HFFc6 (cell line): ENCODE measurements around the gene ZDHHC3. TPM values are rescaled to one million over a fixed set of nuclear protein-coding genes. Genes with fewer than 3 reads are reported as not detected.

Experiments
- DNase-seq: peaks from one replicate; pipeline ENCODE4 v3.0.0-alpha.2; 2018
- H3K27ac Mint-ChIP-seq: 2 replicates; pipeline ENCODE4 v1.8.0; 2020; ENCODE audit warnings: mild to moderate bottlenecking, mixed read lengths
- H3K27me3 Mint-ChIP-seq: 2 replicates; pipeline ENCODE4 v1.8.0; 2021; ENCODE audit warnings: mild to moderate bottlenecking, moderate library complexity, mixed read lengths; ENCODE audit not compliant: insufficient read depth
- H3K36me3 Mint-ChIP-seq: 2 replicates; pipeline ENCODE4 v1.8.0; 2021; ENCODE audit warnings: low read depth, mixed read lengths
- H3K4me1 Mint-ChIP-seq: 2 replicates; pipeline ENCODE4 v1.8.0; 2020; ENCODE audit warnings: low read depth, mixed read lengths
- H3K4me3 Mint-ChIP-seq: 2 replicates; pipeline ENCODE4 v1.8.0; 2020; ENCODE audit warnings: mild to moderate bottlenecking, moderate library complexity, mixed read lengths
- H3K9me3 Mint-ChIP-seq: 2 replicates; pipeline ENCODE4 v1.8.0; 2020; ENCODE audit warnings: mild to moderate bottlenecking, mixed read lengths
- CTCF ChIP-seq: fragments of 200-600 bp; sonication (generic); IDR thresholded peaks from 2 replicates; pipeline ENCODE4 v1.5.0; 2021; ENCODE audit warnings: antibody characterized with exemption, mild to moderate bottlenecking
- total RNA-seq, 6 experiments: library from RNA; stranded (reverse); fragmentation: NEBNext Ultra II Directional; extraction: Animal tissue kit (Norgen Biotek cat#: 25700); gene quantifications; 2 replicates in 1 of 6; 3 replicates in 5 of 6; pipeline ENCODE4 v1.2.3, GENCODE V29; 2021

The ZDHHC3 gene
- total RNA-seq, 6 experiments from 2014 or later, result 55.5 to 74.7 (median 64.4) TPM

GRCh38 chr3:45003406-45003805 is 27.4 kb upstream of the ZDHHC3 start:
- Mint-ChIP-seq H3K27ac (no peak overlapping the region), H3K4me1 (peaks cover 13% of the 10 kb centered on the region), H3K27me3 (peaks cover 2% of the 10 kb centered on the region; the same call in 1 of the 2 replicates), H3K36me3 (peaks cover 43% of the 10 kb centered on the region), H3K9me3 (no peaks in the 10 kb centered on the region; the same call in 1 of the 2 replicates), H3K4me3 (no peak overlapping the region)
- no peak for DNase-seq
- no peak for TF ChIP-seq CTCF

- Mint-ChIP-seq H3K36me3 (peaks cover 36% of the 10 kb centered on the region), H3K4me1 (peaks cover 6% of the 10 kb centered on the region), H3K4me3 (no peak overlapping the region), H3K9me3 (no peaks in the 10 kb centered on the region; the same call in 1 of the 2 replicates), H3K27me3 (peaks cover 2% of the 10 kb centered on the region; the same call in 1 of the 2 replicates), H3K27ac (no peak overlapping the region)
- no peak for DNase-seq
- no peak for TF ChIP-seq CTCF
Measured at GRCh38 chr3:45002720-45003119, 26.7 kb upstream of the ZDHHC3 start.

- no peak for TF ChIP-seq CTCF
- H3K27ac Mint-ChIP-seq, result no peak overlapping the region
- H3K27me3 Mint-ChIP-seq, result peaks cover 2% of the 10 kb centered on the region; the same call in 1 of the 2 replicates
- DNase-seq, result no peak
- H3K4me3 Mint-ChIP-seq, result no peak overlapping the region
- no peaks in the 10 kb centered on the region; the same call in 1 of the 2 replicates for H3K9me3 Mint-ChIP-seq
- peaks cover 3% of the 10 kb centered on the region; the same call in 1 of the 2 replicates for H3K4me1 Mint-ChIP-seq
- peaks cover 33% of the 10 kb centered on the region for H3K36me3 Mint-ChIP-seq
Measured at GRCh38 chr3:45002139-45002660, 26.2 kb upstream of the ZDHHC3 start.

- Mint-ChIP-seq H3K27ac (no peak overlapping the region), H3K4me3 (no peak overlapping the region), H3K36me3 (peaks cover 29% of the 10 kb centered on the region)
Measured at GRCh38 chr3:45001738-45002137, 25.8 kb upstream of the ZDHHC3 start.

GRCh38 chr3:45000823-45001222 is 24.8 kb upstream of the ZDHHC3 start:
- Mint-ChIP-seq H3K4me3 (no peak overlapping the region), H3K27ac (no peak overlapping the region), H3K27me3 (no peaks in the 10 kb centered on the region), H3K9me3 (no peaks in the 10 kb centered on the region; the same call in 1 of the 2 replicates), H3K36me3 (peaks cover 28% of the 10 kb centered on the region), H3K4me1 (peaks cover 3% of the 10 kb centered on the region)
- TF ChIP-seq CTCF, result no peak
- DNase-seq, result no peak

More at GRCh38 chr3:45001738-45002137, 25.8 kb upstream of the ZDHHC3 start:
- H3K9me3 Mint-ChIP-seq, result no peaks in the 10 kb centered on the region; the same call in 1 of the 2 replicates
- TF ChIP-seq CTCF, result peak; percentile 36
- DNase-seq, result no peak
- H3K27me3 Mint-ChIP-seq, result no peaks in the 10 kb centered on the region
- H3K4me1 Mint-ChIP-seq, result no peaks in the 10 kb centered on the region
